Gastrocnemius medialis (tissue), 4 donors: ENCODE data around the gene DCAF12.

Source experiments
- CTCF ChIP-seq, 5 experiments: fragments of 450-650 bp in 3 of 5; fragments of 200-600 bp in 2 of 5; sonication (generic) in 2 of 5; IDR thresholded peaks in 4 of 5; conservative IDR thresholded peaks in 1 of 5; 1 replicate in 4 of 5; 2 replicates in 1 of 5; pipeline ENCODE4 v1.5.1; 2016 to 2019; ENCODE audit warnings: antibody characterized with exemption in 5 of 5, mild to moderate bottlenecking in 3 of 5, moderate library complexity in 3 of 5
- POLR2A ChIP-seq, 2 donors: fragments of 450-650 bp; IDR thresholded peaks; one replicate each; pipeline ENCODE4 v1.6.1; 2017; ENCODE audit warnings: antibody characterized with exemption in 2 of 2, mild to moderate bottlenecking in 2 of 2, moderate library complexity in 2 of 2

GRCh38 chr9:34084562-34084961 is 41.9 kb downstream of the DCAF12 start:
- no peak for TF ChIP-seq CTCF (IDR thresholded peaks at IDR 0.05 in 4 of 5, conservative IDR thresholded peaks at IDR 0.05 in 1 of 5)
- TF ChIP-seq POLR2A (IDR thresholded peaks at IDR 0.05): no peak
